ENCODE results near the gene STXBP3. TPM values are rescaled to one million over a fixed set of nuclear protein-coding genes. Genes with fewer than 3 reads are reported as not detected.
"Not testable (repeated sequence)": the region's sequence is repeated elsewhere in the genome, so short reads cannot be mapped to it uniquely, and the experiment has no call there.

STXBP3 gene, protein sequence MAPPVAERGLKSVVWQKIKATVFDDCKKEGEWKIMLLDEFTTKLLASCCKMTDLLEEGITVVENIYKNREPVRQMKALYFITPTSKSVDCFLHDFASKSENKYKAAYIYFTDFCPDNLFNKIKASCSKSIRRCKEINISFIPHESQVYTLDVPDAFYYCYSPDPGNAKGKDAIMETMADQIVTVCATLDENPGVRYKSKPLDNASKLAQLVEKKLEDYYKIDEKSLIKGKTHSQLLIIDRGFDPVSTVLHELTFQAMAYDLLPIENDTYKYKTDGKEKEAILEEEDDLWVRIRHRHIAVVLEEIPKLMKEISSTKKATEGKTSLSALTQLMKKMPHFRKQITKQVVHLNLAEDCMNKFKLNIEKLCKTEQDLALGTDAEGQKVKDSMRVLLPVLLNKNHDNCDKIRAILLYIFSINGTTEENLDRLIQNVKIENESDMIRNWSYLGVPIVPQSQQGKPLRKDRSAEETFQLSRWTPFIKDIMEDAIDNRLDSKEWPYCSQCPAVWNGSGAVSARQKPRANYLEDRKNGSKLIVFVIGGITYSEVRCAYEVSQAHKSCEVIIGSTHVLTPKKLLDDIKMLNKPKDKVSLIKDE
- total RNA-seq, result 10 to 100 TPM; 34.8 to 44.4 TPM

DNA sequence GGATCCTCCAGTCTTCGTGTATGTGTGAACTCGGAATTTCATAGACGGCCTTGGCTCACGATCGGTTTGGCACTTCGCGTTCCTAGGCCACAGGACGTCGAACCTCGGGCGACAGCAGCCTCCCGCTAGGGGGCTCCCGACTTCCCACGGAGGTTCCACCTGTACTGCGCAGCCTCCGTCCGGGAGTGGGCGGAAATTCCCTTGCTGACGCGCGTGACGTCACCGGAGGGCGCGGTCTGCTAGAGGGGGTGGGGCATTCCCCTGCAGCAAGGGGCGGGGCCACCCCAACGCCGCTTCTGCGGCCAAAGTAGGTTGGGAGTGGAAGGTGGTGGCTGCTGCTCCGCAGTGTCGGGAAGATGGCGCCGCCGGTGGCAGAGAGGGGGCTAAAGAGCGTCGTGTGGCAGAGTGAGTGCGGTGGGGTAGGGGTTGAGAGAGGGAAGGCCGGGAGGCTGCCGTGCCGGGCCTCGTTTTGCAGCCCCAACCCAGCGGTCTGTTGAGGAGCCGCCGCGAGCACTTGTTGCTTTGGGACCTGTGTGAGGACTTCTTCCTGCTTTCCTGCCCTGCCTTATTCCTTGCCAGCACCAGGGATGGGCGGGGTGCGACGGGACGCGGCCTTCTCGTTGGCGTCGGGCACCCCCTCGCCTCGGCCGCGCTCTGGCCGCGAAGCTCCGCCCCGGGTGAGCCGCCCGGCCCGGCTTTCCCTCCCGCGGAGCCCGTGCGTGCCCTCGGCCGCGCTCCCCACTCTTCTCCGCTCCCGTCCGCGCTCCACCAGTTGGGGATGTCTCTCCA is at the start of gene STXBP3:
Gene STXBP3, plus strand, starts transcription at position 293 of the 789 bp plus-strand sequence. Its CDS starts 64 bp downstream, at position 357.
- ATAC-seq, result peak; percentile 92 to 94
- Mint-ChIP-seq H3K9me3 (no peaks in the 10 kb centered on the region), H3K36me3 (peaks cover 14 to 30% of the 10 kb centered on the region in 2 donors), H3K27ac (peak within 1 kb of the TSS; percentile 96 to 98)
- peak; percentile 99 to 100 for DNase-seq (ENCODE audit: low spot score in 2 of 2)

DNA sequence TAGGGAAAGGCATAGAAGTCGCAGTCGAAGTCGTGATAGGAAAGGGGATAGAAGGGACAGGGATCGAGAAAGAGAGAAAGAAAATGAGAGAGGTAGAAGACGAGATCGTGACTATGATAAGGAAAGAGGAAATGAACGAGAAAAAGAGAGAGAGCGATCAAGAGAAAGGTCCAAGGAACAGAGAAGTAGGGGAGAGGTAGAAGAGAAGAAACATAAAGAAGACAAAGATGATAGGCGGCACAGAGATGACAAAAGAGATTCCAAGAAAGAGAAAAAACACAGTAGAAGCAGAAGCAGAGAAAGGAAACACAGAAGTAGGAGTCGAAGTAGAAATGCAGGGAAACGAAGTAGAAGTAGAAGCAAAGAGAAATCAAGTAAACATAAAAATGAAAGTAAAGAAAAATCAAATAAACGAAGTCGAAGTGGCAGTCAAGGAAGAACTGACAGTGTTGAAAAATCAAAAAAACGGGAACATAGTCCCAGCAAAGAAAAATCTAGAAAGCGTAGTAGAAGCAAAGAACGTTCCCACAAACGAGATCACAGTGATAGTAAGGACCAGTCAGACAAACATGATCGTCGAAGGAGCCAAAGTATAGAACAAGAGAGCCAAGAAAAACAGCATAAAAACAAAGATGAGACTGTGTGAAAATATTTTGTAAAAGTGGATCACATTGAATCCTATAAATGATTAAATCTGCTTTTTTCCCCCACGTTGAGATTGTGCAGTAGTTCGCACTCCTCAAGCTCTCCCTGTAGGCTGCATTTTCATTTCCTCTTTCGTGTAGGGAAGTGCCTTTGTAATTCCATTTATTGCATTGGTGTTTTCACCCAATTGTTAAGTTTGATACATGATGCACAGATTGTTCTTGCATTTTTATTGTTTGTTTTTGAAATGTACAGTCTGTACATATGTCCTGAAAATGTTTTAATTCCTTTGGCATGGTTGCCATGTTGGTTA is 46.8 kb upstream of the STXBP3 start:
- H3K36me3 Mint-ChIP-seq, result peaks cover 28 to 50% of the 10 kb centered on the region in 2 donors
- DNase-seq (ENCODE audit: low spot score in 2 of 2), result no peak

DNA sequence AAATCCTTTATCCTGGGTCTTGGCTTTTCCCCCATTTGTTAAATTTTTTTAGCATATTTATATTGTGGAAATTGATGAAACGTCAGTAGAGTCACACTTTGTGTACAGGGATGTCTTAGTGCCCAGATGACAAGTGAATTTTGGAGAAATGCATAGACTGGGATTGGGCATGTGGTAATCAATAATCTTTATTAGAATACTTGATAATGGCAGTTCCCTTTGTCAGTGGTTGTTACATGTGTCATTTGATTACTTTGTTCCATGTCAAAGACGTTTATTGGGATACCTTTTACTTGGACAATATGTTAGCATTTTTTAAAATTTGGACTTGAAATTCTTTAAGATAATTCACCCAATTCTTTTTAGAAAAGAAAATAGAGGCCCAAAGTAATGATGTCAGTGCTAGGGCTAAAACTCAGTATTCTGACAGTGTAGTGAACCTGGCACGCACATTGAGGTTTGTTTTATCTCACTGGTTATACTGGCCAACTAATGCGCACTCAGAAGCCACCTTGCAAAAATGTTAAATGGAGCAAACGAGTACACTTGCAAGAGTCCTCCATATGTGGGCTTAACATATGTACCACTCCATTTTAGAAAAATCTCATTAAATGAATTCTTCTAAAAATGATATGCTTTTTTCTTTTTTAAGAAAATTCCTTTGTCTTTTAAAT is 45.2 kb upstream of the STXBP3 start:
- Mint-ChIP-seq H3K36me3 (peaks cover 21 to 41% of the 10 kb centered on the region in 2 donors), H3K9me3 (no peaks in the 10 kb centered on the region), H3K27ac (no peak overlapping the region)
- no peak for ATAC-seq
- no peak for DNase-seq (ENCODE audit: low spot score in 2 of 2)

More for the DNA sequence above, 46.8 kb upstream of the STXBP3 start:
- peak overlapping the region; percentile 3 to 45 for H3K27ac Mint-ChIP-seq
- ATAC-seq, result no peak
- H3K9me3 Mint-ChIP-seq, result no peaks in the 10 kb centered on the region

DNA sequence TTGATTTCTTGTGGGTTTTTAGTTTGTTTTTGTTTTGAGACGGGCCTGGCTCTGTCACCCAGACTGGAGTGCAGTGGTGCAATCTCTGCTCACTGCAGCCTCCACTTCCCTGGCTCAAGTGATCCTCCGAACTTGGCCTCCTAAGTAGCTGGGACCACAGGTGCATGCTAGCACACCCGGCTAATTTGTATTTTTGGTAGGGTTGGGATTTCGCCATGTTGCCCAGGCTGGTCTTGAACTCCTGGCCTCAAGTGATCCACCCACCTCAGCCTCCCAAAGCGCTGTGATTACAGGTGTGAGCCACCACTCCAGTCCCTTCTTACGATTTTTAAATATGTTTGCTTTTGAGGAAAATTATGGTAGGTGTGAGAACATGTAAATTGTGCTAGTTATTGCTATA is 44.4 kb upstream of the STXBP3 start:
- not testable (repeated sequence) for ATAC-seq; H3K9me3 Mint-ChIP-seq; DNase-seq (ENCODE audit: low spot score in 2 of 2); H3K27ac Mint-ChIP-seq
- peaks cover 21 to 34% of the 10 kb centered on the region in 2 donors for H3K36me3 Mint-ChIP-seq

DNA sequence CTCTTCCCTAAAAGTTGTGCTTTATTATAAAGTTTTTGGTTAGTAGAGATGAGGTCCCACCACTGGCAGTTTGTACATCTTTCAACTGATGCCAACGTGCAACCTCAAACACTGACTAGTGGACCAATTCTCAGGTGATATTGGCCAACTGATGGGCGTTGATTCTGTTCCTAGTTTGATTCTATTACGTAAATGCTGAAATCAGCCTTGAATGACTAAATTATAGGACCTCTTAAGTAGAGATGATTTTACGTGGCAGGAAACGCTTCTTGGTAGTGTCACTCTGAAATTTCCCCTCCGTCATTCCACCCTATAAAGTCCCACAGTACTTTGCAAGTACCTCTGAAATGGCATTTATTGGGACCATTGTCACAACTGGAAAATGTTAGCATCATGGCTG is 42.5 kb upstream of the STXBP3 start:
- Mint-ChIP-seq H3K27ac (peak overlapping the region in 1 of 2 donors; percentile 66), H3K36me3 (peaks cover 9 to 16% of the 10 kb centered on the region in 2 donors), H3K9me3 (no peaks in the 10 kb centered on the region)
- peak; percentile 74 to 82 for ATAC-seq
- DNase-seq (ENCODE audit: low spot score in 2 of 2), result no peak

DNA sequence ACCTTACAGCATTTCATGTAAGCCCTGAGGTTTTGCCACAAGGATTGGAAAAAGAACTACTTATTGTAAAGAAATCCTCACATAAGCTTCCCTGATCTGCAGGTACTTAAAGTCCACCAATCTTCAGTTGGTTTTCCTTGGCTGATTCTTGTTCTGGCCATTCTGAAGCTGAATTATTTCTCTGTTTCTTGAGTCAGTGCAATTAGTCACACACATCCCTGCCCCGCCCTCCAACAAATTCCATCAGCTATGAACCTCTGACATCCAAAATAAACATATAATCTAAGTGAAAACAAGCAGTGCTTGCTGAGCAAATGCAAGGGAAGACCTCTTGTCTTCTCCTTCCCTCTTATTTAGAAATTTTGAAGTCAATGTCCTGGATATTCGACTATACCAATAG is 42.0 kb upstream of the STXBP3 start:
- Mint-ChIP-seq H3K36me3 (peaks cover 4 to 10% of the 10 kb centered on the region in 2 donors), H3K9me3 (no peaks in the 10 kb centered on the region), H3K27ac (peak overlapping the region in 1 of 2 donors; percentile 8)
- DNase-seq (ENCODE audit: low spot score in 2 of 2), result no peak
- ATAC-seq, result no peak

DNA sequence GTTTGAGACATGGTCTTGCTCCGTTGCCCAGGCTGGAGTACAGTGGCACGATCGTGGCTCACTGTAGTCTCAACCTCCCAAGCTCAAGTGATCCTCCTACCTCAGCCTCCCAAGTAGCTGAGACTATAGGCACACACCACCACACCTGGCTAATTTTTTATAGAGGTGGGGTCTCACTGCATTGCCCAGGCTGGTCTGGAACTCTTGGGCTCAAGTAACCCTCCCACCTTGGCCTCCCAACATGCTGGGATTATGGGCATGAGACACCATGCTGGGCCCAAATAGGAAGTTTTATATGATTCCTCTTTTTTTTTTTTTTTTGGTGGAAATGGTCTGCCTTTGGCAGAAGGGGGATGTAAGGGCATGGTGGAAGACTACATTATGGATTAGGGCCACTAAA is 39.8 kb upstream of the STXBP3 start:
- no peak for ATAC-seq
- Mint-ChIP-seq H3K36me3 (no peaks in the 10 kb centered on the region), H3K9me3 (no peaks in the 10 kb centered on the region), H3K27ac (no peak overlapping the region)
- DNase-seq (ENCODE audit: low spot score in 2 of 2), result no peak

DNA sequence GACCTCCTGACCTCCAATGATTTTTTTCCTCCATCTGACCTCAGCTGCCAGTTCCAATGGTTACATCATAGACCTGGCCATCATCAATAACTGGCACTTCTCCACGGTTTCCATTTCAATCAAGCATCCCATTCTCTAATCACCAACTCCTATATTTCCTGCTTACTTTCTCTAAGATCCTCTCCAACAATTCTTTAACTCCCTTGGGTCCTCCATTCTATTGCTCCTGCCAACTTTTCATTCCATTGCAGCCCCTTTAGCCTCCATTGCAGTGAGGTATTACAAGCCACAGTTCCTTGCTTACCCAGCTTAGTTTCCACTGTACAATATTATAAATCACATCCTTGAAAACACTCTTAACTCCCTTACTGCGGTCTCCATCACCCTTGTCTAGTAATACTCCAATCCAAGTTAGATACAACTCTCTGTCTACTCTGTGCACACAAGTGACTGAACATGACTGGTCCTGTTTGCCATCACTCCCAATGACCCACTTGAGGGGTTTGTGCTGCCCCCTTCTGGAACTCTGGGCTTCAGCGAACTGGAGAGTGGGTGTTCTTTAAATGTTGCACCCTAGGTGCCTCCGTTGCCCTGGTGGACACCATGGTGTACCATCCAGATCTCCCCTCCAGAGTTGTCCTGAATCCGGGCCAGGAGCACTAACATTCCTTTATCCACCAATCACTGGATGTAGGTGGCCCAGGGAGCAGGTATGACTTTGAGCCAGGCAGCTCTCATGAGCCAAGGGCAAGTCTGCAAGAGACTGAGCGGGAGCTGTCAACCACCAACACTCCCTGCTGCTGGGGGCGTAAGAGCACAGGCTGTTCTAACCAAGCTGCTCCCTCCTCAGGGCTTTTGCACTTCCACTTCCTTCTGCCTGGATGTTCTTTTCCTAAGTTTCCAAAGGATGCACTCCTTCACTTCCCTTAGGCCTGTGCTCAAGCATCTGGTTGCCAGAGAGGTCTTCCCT is 37.5 kb upstream of the STXBP3 start:
- peak; percentile 69 to 77 for ATAC-seq
- Mint-ChIP-seq H3K27ac (no peak overlapping the region), H3K9me3 (no peaks in the 10 kb centered on the region), H3K36me3 (no peaks in the 10 kb centered on the region)
- peak in 1 of 2 donors; percentile 61 for DNase-seq (ENCODE audit: low spot score in 2 of 2)

DNA sequence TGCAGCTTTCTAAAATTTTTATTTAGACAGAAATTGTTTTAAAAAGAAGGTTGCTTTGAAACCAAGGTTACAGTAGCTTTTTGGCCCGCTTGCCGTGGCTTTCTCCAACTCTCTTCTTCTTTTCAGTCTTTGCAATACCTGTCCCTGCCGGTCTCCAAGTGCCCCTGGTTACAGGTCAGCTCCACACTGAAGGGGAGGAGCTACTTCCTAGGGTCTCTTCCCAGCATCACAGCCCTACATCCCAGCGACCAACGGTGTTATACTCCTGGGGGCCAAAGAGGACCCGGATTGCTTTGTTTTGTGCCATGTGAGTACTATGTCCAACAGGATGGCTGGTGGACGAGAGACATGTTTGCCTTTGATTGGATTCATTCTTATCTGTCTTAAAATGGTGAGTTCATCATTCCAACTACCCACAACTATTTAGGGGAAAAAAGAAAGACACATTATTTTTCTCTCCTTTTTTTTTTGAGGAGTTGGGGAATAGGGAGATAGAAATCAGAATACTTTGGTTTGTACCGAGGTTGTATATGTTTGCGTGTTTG is 33.8 kb upstream of the STXBP3 start, which contains the start of gene FNDC7:
Gene FNDC7, plus strand, starts transcription at position 303 of the 545 bp plus-strand sequence. Its CDS starts 26 bp downstream, at position 329.
- no peak for ATAC-seq
- DNase-seq (ENCODE audit: low spot score in 2 of 2), result no peak
- Mint-ChIP-seq H3K9me3 (no peaks in the 10 kb centered on the region), H3K27ac (no peak within 1 kb of the TSS), H3K36me3 (no peaks in the 10 kb centered on the region)

DNA sequence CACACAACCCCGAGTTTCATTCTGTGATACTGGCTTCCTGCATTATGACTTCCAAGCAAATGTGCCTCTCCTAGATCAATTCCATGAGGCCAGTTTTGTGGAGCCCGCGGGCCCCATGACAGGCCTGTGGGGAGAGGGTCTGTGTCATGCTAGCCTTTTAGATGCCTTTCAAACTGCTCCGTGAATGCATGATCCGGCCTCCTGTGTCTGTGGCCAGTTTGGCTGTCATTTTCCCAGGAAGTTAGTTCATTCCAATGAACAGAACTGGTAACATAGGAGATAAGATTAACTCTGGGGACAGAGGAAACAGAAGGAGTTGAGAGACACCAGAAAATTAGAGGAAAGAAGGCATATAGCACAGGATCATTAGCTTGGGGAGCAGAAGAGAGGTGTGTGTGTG is 30.5 kb upstream of the STXBP3 start:
- ATAC-seq, result no peak
- DNase-seq (ENCODE audit: low spot score in 2 of 2), result no peak
- no peak overlapping the region for H3K27ac Mint-ChIP-seq
- H3K36me3 Mint-ChIP-seq, result no peaks in the 10 kb centered on the region
- H3K9me3 Mint-ChIP-seq, result no peaks in the 10 kb centered on the region

DNA sequence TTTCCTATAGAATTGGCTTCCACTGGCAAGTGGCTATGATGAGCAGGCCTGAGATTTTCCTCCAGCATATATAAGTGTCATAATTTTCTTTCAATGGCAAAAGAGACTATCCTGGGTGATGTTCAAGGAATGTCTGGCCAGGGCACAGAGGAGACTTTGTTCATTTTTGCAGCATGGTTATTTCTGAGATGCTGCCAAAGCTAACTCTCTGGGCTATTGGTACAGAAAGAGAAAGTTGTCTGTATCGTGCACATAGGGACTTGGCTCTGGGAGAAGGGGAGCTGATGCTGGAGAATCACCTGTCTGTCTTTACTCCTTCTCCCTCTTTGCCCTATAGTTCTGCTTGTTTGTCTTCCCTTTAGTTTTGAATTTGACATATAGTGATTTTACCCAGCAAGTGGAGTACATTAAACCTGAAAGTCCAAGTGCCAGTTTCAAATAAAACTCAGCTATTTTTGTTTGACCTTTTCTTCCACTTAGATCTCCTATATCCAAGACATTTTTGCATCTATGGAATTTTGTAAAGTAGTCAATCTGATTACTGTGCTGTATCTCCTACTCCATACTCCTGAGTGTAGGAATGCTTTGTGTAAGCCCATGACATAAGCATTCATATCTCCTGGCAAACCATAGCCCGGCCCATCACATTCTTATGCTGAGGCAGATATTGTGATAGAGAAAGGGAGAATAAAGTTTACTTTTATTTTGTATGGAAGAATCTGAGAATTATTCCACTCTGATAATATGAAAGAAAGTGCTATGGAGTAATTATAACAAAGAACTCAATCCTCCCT is 29.8 kb upstream of the STXBP3 start:
- no peak for ATAC-seq
- no peak for DNase-seq (ENCODE audit: low spot score in 2 of 2)
- no peak overlapping the region for H3K27ac Mint-ChIP-seq
- H3K9me3 Mint-ChIP-seq, result no peaks in the 10 kb centered on the region
- H3K36me3 Mint-ChIP-seq, result no peaks in the 10 kb centered on the region

DNA sequence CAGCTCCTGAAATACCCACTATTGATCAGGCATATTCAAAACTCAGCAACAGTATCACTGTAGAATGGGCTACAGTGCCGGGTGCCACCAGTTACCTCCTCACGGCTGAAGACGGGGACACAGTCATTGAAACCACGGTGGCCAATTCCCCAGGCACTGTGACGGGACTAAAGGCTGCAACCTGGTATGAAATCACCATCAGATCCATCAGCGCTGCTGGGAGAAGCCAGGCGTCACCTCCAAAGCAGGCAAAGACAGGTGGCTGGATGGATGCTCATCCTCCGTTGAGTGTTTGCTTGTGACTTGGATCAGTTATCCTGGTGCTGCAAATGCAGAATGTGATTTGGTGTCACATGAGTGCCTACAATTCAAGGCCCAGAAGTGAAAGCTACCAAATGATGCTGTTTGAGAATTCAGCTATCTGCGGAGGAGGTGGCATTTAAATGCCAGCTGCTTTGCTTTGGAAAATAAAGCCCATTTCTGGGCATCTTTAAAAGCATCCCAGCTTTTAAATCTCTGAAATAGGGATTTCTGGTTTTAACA is 28.6 kb upstream of the STXBP3 start:
- H3K9me3 Mint-ChIP-seq, result no peaks in the 10 kb centered on the region
- ATAC-seq (no peak), DNase-seq (ENCODE audit: low spot score in 2 of 2) (no peak)
- H3K36me3 Mint-ChIP-seq, result no peaks in the 10 kb centered on the region
- no peak overlapping the region for H3K27ac Mint-ChIP-seq

DNA sequence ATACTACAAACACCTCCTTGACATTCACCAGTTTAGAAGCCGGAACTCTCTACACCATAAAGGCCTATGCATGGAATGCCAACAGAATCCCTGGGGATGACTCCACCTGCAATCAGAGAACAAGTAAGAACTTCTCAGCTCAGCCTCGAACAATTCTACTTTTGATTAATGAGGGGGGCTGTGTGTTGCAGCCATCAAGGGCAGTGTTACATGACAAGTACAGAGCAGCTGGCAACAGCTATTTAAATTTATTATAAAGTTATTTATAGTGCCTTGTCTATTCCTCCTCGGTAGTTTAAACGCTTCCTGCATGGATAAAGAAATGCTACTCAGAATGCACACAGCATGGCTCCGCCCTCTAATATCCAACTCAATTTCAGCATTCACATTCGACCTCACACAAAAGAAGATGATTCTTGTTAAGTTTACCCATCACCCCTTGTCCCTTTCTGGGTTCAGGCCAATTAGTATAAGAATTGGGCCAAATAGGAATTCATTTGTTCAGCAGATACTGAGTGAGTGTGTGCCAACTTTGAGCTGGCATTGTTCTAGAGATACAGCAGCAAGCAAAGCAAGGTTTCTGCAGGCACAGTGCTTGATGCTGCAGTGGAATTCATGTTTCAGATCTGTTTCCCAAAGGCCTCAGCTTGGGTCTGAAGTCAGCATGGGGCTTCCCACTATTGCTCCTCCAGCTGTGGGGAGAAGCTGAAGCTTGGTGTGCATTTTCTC is 27.4 kb upstream of the STXBP3 start:
- no peak for ATAC-seq
- Mint-ChIP-seq H3K36me3 (no peaks in the 10 kb centered on the region), H3K9me3 (no peaks in the 10 kb centered on the region)

More for the DNA sequence above, 27.4 kb upstream of the STXBP3 start:
- H3K27ac Mint-ChIP-seq, result no peak overlapping the region
- DNase-seq (ENCODE audit: low spot score in 2 of 2), result no peak
